ENCODE results near the gene TMEM92. TPM values are rescaled to one million over a fixed set of nuclear protein-coding genes. Genes with fewer than 3 reads are reported as not detected.

TMEM92 gene
- total RNA-seq, 1 donor from 2014 or later: 1.6 TPM

- H3K36me3 Mint-ChIP-seq (ENCODE audit: low read depth): no peaks in the 10 kb centered on the region
- H3K27ac Mint-ChIP-seq: no peak overlapping the region
- peak overlapping the region; percentile 66 for H3K4me3 Mint-ChIP-seq (ENCODE audit: low read depth)
- intact Hi-C loops (cut with micrococcal nuclease): loop anchor here (1.0 kb wide), 1 partner anchor 24 kb away; no protein-coding TSS in a partner anchor
- no peak for DNase-seq (ENCODE audit: low spot score)
- H3K27me3 Mint-ChIP-seq (ENCODE audit: low read depth): no peaks in the 10 kb centered on the region
- H3K4me1 Mint-ChIP-seq (ENCODE audit: low read depth): peaks cover 24% of the 10 kb centered on the region
- H3K9me3 Mint-ChIP-seq: no peaks in the 10 kb centered on the region
Measured at GRCh38 chr17:50273654-50274040, 619 bp upstream of the TMEM92 start.

- H3K27me3 Mint-ChIP-seq (ENCODE audit: low read depth): no peaks in the 10 kb centered on the region
- DNase-seq (ENCODE audit: low spot score): no peak
- H3K27ac Mint-ChIP-seq: no peak overlapping the region
- intact Hi-C loops (cut with micrococcal nuclease): no loop called here
- no peaks in the 10 kb centered on the region for H3K9me3 Mint-ChIP-seq
- peak overlapping the region; percentile 66 for H3K4me3 Mint-ChIP-seq (ENCODE audit: low read depth)
- H3K36me3 Mint-ChIP-seq (ENCODE audit: low read depth): no peaks in the 10 kb centered on the region
- H3K4me1 Mint-ChIP-seq (ENCODE audit: low read depth): peaks cover 23% of the 10 kb centered on the region
Measured at GRCh38 chr17:50274897-50275221, 593 bp downstream of the TMEM92 start.

GRCh38 chr17:50275279-50275678 lies 1.0 kb downstream of the TMEM92 start:
- Mint-ChIP-seq H3K4me3 (ENCODE audit: low read depth) (no peak overlapping the region), H3K36me3 (ENCODE audit: low read depth) (no peaks in the 10 kb centered on the region), H3K27ac (no peak overlapping the region), H3K9me3 (no peaks in the 10 kb centered on the region), H3K27me3 (ENCODE audit: low read depth) (no peaks in the 10 kb centered on the region), H3K4me1 (ENCODE audit: low read depth) (peaks cover 25% of the 10 kb centered on the region)
- intact Hi-C loops (cut with micrococcal nuclease): no loop called here
- no peak for DNase-seq (ENCODE audit: low spot score)

GRCh38 chr17:50276588-50277356 lies 2.5 kb downstream of the TMEM92 start:
- intact Hi-C loops (cut with micrococcal nuclease): no loop called here
- H3K4me1 Mint-ChIP-seq (ENCODE audit: low read depth): peaks cover 31% of the 10 kb centered on the region
- peak overlapping the region; percentile 6 for H3K27ac Mint-ChIP-seq
- DNase-seq (ENCODE audit: low spot score): no peak
- H3K9me3 Mint-ChIP-seq: peaks cover under 1% of the 10 kb centered on the region
- peaks cover 10% of the 10 kb centered on the region for H3K36me3 Mint-ChIP-seq (ENCODE audit: low read depth)
- H3K27me3 Mint-ChIP-seq (ENCODE audit: low read depth): no peaks in the 10 kb centered on the region
- no peak overlapping the region for H3K4me3 Mint-ChIP-seq (ENCODE audit: low read depth)

- Mint-ChIP-seq H3K4me3 (ENCODE audit: low read depth) (no peak overlapping the region), H3K27me3 (ENCODE audit: low read depth) (no peaks in the 10 kb centered on the region), H3K27ac (no peak overlapping the region), H3K9me3 (peaks cover 4% of the 10 kb centered on the region), H3K4me1 (ENCODE audit: low read depth) (peaks cover 33% of the 10 kb centered on the region), H3K36me3 (ENCODE audit: low read depth) (peaks cover 16% of the 10 kb centered on the region)
- no peak for DNase-seq (ENCODE audit: low spot score)
- intact Hi-C loops (cut with micrococcal nuclease): no loop called here
Measured at GRCh38 chr17:50277357-50277754, 3.1 kb downstream of the TMEM92 start.

GRCh38 chr17:50278526-50279180 lies 4.4 kb downstream of the TMEM92 start:
- DNase-seq (ENCODE audit: low spot score): no peak
- Mint-ChIP-seq H3K4me3 (ENCODE audit: low read depth) (no peak overlapping the region), H3K36me3 (ENCODE audit: low read depth) (peaks cover 25% of the 10 kb centered on the region), H3K9me3 (peaks cover 10% of the 10 kb centered on the region), H3K27ac (no peak overlapping the region), H3K27me3 (ENCODE audit: low read depth) (no peaks in the 10 kb centered on the region), H3K4me1 (ENCODE audit: low read depth) (peaks cover 36% of the 10 kb centered on the region)
- intact Hi-C loops (cut with micrococcal nuclease): no loop called here

- DNase-seq (ENCODE audit: low spot score): no peak
- Mint-ChIP-seq H3K4me1 (ENCODE audit: low read depth) (peaks cover 41% of the 10 kb centered on the region), H3K36me3 (ENCODE audit: low read depth) (peaks cover 30% of the 10 kb centered on the region), H3K9me3 (peaks cover 10% of the 10 kb centered on the region), H3K27ac (no peak overlapping the region), H3K4me3 (ENCODE audit: low read depth) (no peak overlapping the region), H3K27me3 (ENCODE audit: low read depth) (no peaks in the 10 kb centered on the region)
- intact Hi-C loops (cut with micrococcal nuclease): no loop called here
Measured at GRCh38 chr17:50279181-50279526, 4.9 kb downstream of the TMEM92 start.

GRCh38 chr17:50279639-50280038 lies 5.4 kb downstream of the TMEM92 start:
- peaks cover 10% of the 10 kb centered on the region for H3K9me3 Mint-ChIP-seq
- H3K27me3 Mint-ChIP-seq (ENCODE audit: low read depth): no peaks in the 10 kb centered on the region
- H3K4me3 Mint-ChIP-seq (ENCODE audit: low read depth): no peak overlapping the region
- H3K4me1 Mint-ChIP-seq (ENCODE audit: low read depth): peaks cover 41% of the 10 kb centered on the region
- H3K36me3 Mint-ChIP-seq (ENCODE audit: low read depth): peaks cover 34% of the 10 kb centered on the region
- no peak for DNase-seq (ENCODE audit: low spot score)
- H3K27ac Mint-ChIP-seq: no peak overlapping the region
- intact Hi-C loops (cut with micrococcal nuclease): no loop called here

- H3K36me3 Mint-ChIP-seq (ENCODE audit: low read depth): peaks cover 34% of the 10 kb centered on the region
- intact Hi-C loops (cut with micrococcal nuclease): no loop called here
- H3K27ac Mint-ChIP-seq: no peak overlapping the region
- H3K9me3 Mint-ChIP-seq: peaks cover 10% of the 10 kb centered on the region
- H3K4me1 Mint-ChIP-seq (ENCODE audit: low read depth): peaks cover 38% of the 10 kb centered on the region
- no peak for DNase-seq (ENCODE audit: low spot score)
- H3K4me3 Mint-ChIP-seq (ENCODE audit: low read depth): no peak overlapping the region
- H3K27me3 Mint-ChIP-seq (ENCODE audit: low read depth): no peaks in the 10 kb centered on the region
Measured at GRCh38 chr17:50280068-50280467, 5.8 kb downstream of the TMEM92 start.

- Mint-ChIP-seq H3K4me3 (ENCODE audit: low read depth) (no peak overlapping the region), H3K9me3 (peaks cover 10% of the 10 kb centered on the region), H3K27ac (no peak overlapping the region), H3K4me1 (ENCODE audit: low read depth) (peaks cover 37% of the 10 kb centered on the region), H3K36me3 (ENCODE audit: low read depth) (peaks cover 34% of the 10 kb centered on the region), H3K27me3 (ENCODE audit: low read depth) (no peaks in the 10 kb centered on the region)
- DNase-seq (ENCODE audit: low spot score): no peak
- intact Hi-C loops (cut with micrococcal nuclease): no loop called here
Measured at GRCh38 chr17:50280801-50281441, 6.7 kb downstream of the TMEM92 start.

- DNase-seq (ENCODE audit: low spot score): no peak
- H3K4me3 Mint-ChIP-seq (ENCODE audit: low read depth): peak overlapping the region; percentile 27
- no peaks in the 10 kb centered on the region for H3K27me3 Mint-ChIP-seq (ENCODE audit: low read depth)
- peak overlapping the region; percentile 19 for H3K27ac Mint-ChIP-seq
- H3K36me3 Mint-ChIP-seq (ENCODE audit: low read depth): peaks cover 37% of the 10 kb centered on the region
- intact Hi-C loops (cut with micrococcal nuclease): loop anchor here (2.0 kb wide), 1 partner anchor 15 kb away; no protein-coding TSS in a partner anchor
- peaks cover 10% of the 10 kb centered on the region for H3K9me3 Mint-ChIP-seq
- peaks cover 40% of the 10 kb centered on the region for H3K4me1 Mint-ChIP-seq (ENCODE audit: low read depth)
Measured at GRCh38 chr17:50281739-50282401, 7.6 kb downstream of the TMEM92 start.

GRCh38 chr17:50283246-50283645 lies 9.0 kb downstream of the TMEM92 start:
- Mint-ChIP-seq H3K27ac (peak overlapping the region; percentile 46), H3K9me3 (peaks cover 10% of the 10 kb centered on the region), H3K27me3 (ENCODE audit: low read depth) (no peaks in the 10 kb centered on the region), H3K36me3 (ENCODE audit: low read depth) (peaks cover 39% of the 10 kb centered on the region), H3K4me1 (ENCODE audit: low read depth) (peaks cover 41% of the 10 kb centered on the region), H3K4me3 (ENCODE audit: low read depth) (peak overlapping the region; percentile 63)
- intact Hi-C loops (cut with micrococcal nuclease): loop anchor here (2.0 kb wide), 1 partner anchor 14 kb away; no protein-coding TSS in a partner anchor
- DNase-seq (ENCODE audit: low spot score): peak; percentile 34
